Bronchial epithelial cell (primary cell): ENCODE measurements around the gene LRRC8D. TPM values are rescaled to one million over a fixed set of nuclear protein-coding genes. Genes with fewer than 3 reads are reported as not detected.

Source experiments
- DNase-seq: peaks from one replicate; pipeline ENCODE4 v3.0.0-alpha.2; 2010; ENCODE audit warnings: low read depth
- FAIRE-seq: peaks from 2 replicates; lab custom pipeline; 2011; peaks lifted over from hg19 to GRCh38; lab: Jason Lieb, UNC
- H3K27me3 ChIP-seq: 2 replicates; pipeline ENCODE4 v1.5.1; 2011; ENCODE audit warnings: low read length; ENCODE audit not compliant: control insufficient read depth, insufficient read depth
- H3K36me3 ChIP-seq: 2 replicates; pipeline ENCODE4 v1.5.1; 2011; ENCODE audit warnings: low read length; ENCODE audit not compliant: control insufficient read depth, insufficient read depth
- H3K4me3 ChIP-seq: 2 replicates; pipeline ENCODE4 v1.5.1; 2011; ENCODE audit warnings: mild to moderate bottlenecking, low read depth, low read length, control low read depth
- total RNA-seq: library from RNA; depleted of rRNA; stranded (reverse); fragments of >200 nt; gene quantifications from 2 replicates; pipeline ENCODE4 v1.2.1, GENCODE V29; 2014
- TF ChIP-seq, protein P1 (sequence below): IDR thresholded peaks from 2 replicates; pipeline ENCODE4 v1.5.1; 2011; ENCODE audit warnings: mild to moderate bottlenecking, moderate library complexity, low read length, control low read depth, inconsistent platforms; ENCODE audit not compliant: insufficient read depth, severe bottlenecking

LRRC8D gene
- total RNA-seq, 1 donor from 2014 or later = 35.8 TPM

DNA sequence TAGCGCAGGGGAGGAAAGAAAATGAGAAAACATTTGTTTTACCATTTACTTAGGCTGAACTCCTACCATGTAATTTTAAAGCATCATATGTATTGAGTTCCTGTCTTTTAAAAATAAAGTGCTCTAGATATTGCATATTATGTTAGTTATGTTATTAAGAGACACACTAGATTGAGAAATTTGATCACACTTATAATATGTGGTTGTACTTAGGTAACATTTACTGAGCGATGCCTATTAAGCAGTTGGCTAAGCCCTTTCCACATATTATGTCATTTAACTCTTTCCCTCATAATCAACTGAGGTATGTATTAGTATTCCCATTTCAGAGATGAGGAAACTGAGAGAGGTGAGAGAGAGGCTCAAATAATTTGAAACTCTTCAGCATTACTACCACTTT lies 4.5 kb upstream of the LRRC8D start:
- FAIRE-seq = no peak
- DNase-seq = no peak
- Histone ChIP-seq H3K36me3 (no peaks in the 10 kb centered on the region), H3K27me3 (no peaks in the 10 kb centered on the region), H3K4me3 (no peak overlapping the region)
- TF ChIP-seq, protein P1, sequence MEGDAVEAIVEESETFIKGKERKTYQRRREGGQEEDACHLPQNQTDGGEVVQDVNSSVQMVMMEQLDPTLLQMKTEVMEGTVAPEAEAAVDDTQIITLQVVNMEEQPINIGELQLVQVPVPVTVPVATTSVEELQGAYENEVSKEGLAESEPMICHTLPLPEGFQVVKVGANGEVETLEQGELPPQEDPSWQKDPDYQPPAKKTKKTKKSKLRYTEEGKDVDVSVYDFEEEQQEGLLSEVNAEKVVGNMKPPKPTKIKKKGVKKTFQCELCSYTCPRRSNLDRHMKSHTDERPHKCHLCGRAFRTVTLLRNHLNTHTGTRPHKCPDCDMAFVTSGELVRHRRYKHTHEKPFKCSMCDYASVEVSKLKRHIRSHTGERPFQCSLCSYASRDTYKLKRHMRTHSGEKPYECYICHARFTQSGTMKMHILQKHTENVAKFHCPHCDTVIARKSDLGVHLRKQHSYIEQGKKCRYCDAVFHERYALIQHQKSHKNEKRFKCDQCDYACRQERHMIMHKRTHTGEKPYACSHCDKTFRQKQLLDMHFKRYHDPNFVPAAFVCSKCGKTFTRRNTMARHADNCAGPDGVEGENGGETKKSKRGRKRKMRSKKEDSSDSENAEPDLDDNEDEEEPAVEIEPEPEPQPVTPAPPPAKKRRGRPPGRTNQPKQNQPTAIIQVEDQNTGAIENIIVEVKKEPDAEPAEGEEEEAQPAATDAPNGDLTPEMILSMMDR = no peak

DNA sequence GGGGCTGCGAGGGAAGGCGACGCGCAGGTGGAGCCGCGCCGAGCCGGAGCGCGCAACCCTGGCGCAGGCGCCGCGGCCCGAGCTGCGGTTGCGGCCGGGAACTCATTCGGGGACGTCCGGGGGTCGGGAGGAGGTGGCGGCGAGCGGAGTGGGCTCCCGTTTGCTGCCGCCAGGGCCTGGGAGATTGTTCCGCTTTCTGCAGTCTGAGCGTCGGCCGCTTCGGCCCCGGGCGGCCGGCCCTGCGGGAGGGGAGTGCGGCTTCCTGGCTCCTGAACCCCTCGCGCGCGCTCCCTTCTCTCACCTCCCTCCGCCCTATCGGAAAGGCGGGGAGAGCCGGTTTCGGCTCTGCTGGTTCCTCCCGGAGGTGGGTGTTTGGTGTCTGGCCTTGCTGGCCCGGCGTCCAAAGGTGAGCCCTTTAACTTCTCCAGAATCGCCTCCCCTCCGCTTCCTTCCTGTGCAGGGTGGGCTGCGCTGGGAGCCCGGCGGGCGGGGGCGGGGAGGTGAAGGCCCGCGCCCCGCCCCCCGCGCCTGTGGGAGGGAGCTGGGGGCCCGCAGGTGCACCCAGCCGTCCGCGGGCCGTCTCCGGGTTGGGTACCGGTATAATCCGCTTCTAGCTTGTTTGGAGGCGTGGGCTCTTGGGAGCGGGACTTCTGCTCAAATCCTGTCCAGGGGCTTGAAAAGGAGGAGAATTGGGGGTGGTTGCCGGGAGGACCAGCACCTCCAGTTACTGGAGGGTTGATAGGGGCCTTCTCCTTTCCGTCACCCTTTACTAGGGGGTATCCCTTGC lies 683 bp downstream of the LRRC8D start:
- DNase-seq = no peak
- no peak for FAIRE-seq
- H3K4me3 ChIP-seq = peak overlapping the region; percentile 73

DNA sequence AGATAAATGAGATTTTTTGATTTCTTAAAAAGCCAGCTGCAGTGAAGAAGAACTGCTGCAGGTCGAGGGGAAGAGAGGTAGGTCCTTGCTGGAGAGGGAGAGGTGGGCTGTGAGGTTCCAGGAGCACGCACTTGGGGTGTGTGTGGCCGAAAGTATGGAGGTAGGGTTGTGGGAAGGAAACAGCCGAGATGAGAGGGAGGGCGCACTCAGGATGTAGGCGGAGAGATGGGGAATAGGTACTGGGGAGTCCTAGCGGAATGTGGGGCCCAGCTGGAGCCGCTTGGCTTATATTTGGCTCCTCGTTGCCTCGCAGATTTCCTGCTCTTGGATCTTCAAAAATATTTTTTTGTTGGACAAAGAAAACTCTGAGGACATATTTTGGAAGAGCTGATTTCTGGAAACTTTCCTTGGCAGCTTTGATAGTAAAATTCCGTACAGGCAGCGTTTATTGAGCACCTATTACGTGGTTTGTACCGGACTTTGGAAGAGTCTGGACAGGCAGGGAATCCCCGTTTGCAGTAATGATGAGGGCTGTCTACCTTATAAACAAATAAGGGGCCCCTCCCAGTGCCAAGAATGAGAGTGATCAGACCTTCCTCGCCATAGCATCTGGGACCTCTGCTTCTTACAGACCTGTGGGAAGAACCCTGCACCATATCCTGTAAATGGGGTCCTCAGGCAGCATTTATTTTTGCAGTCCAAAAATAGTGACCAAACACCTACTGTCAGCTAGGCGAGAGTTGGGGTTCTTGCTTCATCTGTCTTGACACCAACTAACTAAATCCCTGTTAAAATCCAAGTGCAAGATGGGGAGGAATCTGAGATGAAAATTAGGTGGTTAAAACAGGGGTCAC lies 1.5 kb downstream of the LRRC8D start:
- Histone ChIP-seq H3K36me3 (no peaks in the 10 kb centered on the region), H3K27me3 (no peaks in the 10 kb centered on the region)
- DNase-seq = no peak

More for the DNA sequence above, 683 bp downstream of the LRRC8D start:
- Histone ChIP-seq H3K36me3 (no peaks in the 10 kb centered on the region), H3K27me3 (no peaks in the 10 kb centered on the region)
- TF ChIP-seq, protein P1 = peak; percentile 1

DNA sequence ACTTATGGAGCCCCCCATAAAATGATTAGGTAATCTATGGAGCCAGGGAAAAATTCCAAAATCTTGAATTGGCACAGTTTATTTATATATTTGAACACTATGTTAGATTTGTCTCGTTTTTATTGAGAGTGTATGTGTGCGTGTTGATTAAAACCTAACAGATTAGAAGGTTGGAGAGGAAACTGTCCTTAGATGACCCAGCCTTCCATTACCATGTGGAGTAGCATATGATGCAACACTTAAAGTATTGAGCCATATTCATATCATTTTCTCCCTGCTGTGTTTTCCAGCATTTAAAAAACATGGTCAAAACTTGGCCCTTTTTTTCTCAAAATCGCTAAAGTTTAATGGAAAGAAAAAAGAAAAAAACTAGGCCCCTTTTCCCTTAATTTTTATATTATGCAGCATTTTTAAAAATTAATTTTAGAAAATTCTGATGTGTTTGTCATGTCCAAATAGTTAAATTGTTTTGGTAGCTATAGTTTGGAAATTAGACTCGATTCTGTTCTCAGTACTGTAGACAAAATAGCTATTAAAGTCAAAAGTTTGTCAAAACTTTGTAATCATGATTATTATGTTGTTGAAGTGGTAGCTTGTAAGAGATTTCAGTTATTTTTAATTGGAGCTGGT lies 2.3 kb downstream of the LRRC8D start:
- TF ChIP-seq, protein P1 = no peak
- DNase-seq (peak; percentile 44), FAIRE-seq (no peak)
- Histone ChIP-seq H3K4me3 (peak overlapping the region; percentile 5), H3K27me3 (no peaks in the 10 kb centered on the region), H3K36me3 (no peaks in the 10 kb centered on the region)

More for the DNA sequence above, 1.5 kb downstream of the LRRC8D start:
- no peak for FAIRE-seq
- H3K4me3 ChIP-seq = peak overlapping the region; percentile 73
- TF ChIP-seq, protein P1 = no peak

DNA sequence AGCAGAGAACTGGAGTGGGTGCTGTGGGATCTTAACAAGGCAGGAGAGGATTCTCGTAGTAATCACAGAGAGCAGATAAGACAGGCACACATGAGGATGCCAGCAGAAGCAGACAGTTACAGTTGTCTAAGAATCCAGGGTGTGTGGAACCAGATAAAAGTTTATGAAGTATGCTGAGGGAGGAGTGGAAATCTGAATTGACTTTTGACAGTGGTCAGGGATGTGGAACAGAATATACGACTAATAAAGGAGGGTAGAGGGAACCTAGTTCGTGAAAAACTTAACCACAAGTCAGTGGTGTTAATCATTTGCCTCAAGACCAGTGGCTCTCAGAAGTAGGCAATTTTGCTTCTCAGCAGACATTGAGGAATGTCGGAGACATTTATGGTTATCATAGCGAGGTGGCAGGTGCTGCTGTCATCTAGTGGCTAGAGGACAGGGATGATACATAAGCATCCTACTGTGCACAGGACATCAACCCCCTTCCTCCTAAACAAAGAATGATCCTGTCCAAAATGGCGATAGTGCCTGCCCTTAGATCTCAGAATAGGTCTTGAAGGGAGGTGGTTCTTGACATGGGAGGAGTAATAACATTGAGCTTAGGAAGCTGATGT lies 3.0 kb downstream of the LRRC8D start:
- FAIRE-seq (no peak), DNase-seq (no peak)
- H3K4me3 ChIP-seq = no peak overlapping the region

More for the DNA sequence above, 3.0 kb downstream of the LRRC8D start:
- TF ChIP-seq, protein P1 = no peak
- Histone ChIP-seq H3K36me3 (peaks cover 1% of the 10 kb centered on the region), H3K27me3 (no peaks in the 10 kb centered on the region)
